IMR-90 (cell line): ENCODE measurements around the gene MEF2D. TPM values are rescaled to one million over a fixed set of nuclear protein-coding genes. Genes with fewer than 3 reads are reported as not detected.

Experiments
- ATAC-seq: fragments of 200-7000 bp; cut with Tn5 transposase; 2 replicates; pipeline ENCODE4 v1.9.1; 2020; ENCODE audit warnings: low read depth, mild to moderate bottlenecking, moderate library complexity
- BruUV-seq: library from RNA; stranded (reverse); fragments of 400-500 nt; replicated peaks from 2 replicates; lab custom pipeline; 2021; lab: Mats Ljungman, UMichigan
- CTCF ChIA-PET: fragments of 300-600 bp; formaldehyde crosslinking; extraction: SDS; loops from one replicate; lab custom pipeline; 2021; ENCODE audit warnings: antibody characterized with exemption; lab: Yijun Ruan, JAX
- POLR2A ChIA-PET: fragments of 300-600 bp; sonication (Branson Sonifier 250); formaldehyde crosslinking; loops from one replicate; lab custom pipeline; 2022; ENCODE audit warnings: antibody characterized with exemption; ENCODE audit not compliant: unreplicated experiment; lab: Charles Lee
- DNase-seq: peaks from one replicate; pipeline ENCODE4 v3.0.0; 2013
- H2AFZ ChIP-seq: replicated peaks from 2 replicates; pipeline ENCODE3; 2013; ENCODE audit warnings: low read length, mild to moderate bottlenecking; ENCODE audit not compliant: poor library complexity
- H2AK5ac ChIP-seq: 2 replicates; pipeline ENCODE4 v1.6.1; 2013; ENCODE audit warnings: low read depth, low read length, inconsistent platforms
- H2AK9ac ChIP-seq: replicated peaks from 2 replicates; pipeline ENCODE3; 2013; ENCODE audit warnings: mild to moderate bottlenecking, low read depth, low read length, moderate library complexity; ENCODE audit not compliant: poor library complexity
- H2BK120ac ChIP-seq: 2 replicates; pipeline ENCODE4 v1.6.1; 2013; ENCODE audit warnings: low read depth, low read length, inconsistent platforms
- H2BK15ac ChIP-seq: 3 replicates; pipeline ENCODE4 v1.6.1; 2013; ENCODE audit warnings: low read depth, low read length, inconsistent platforms
- H2BK20ac ChIP-seq: 2 replicates; pipeline ENCODE4 v1.6.1; 2013; ENCODE audit warnings: low read depth, mild to moderate bottlenecking, inconsistent platforms, low read length, moderate library complexity
- H2BK5ac ChIP-seq: 2 replicates; pipeline ENCODE4 v1.6.1; 2013; ENCODE audit warnings: mild to moderate bottlenecking, low read depth, low read length, inconsistent platforms; ENCODE audit not compliant: poor library complexity, severe bottlenecking
- H3K14ac ChIP-seq: replicated peaks from 2 replicates; pipeline ENCODE4 v1.6.1; 2013; ENCODE audit warnings: low read depth, low read length, inconsistent platforms
- H3K18ac ChIP-seq: 2 replicates; pipeline ENCODE4 v1.6.1; 2013; ENCODE audit warnings: low read depth, low read length, control low read depth
- H3K23ac ChIP-seq: 2 replicates; pipeline ENCODE4 v1.6.1; 2013; ENCODE audit warnings: low read depth, low read length, inconsistent platforms
- H3K27ac ChIP-seq: 2 replicates; pipeline ENCODE4 v1.5.1; 2013; ENCODE audit warnings: mild to moderate bottlenecking, control low read depth, low read length; ENCODE audit not compliant: insufficient read depth
- H3K27me3 ChIP-seq: 2 replicates; pipeline ENCODE4 v1.6.1; 2013; ENCODE audit warnings: low read length; ENCODE audit not compliant: control insufficient read depth, insufficient read depth
- H3K36me3 ChIP-seq: 2 replicates; pipeline ENCODE4 v1.6.1; 2013; ENCODE audit warnings: low read length, mixed read lengths; ENCODE audit not compliant: control insufficient read depth, insufficient read depth
- H3K4ac ChIP-seq: 2 replicates; pipeline ENCODE4 v1.6.1; 2013; ENCODE audit warnings: low read depth, low read length, inconsistent platforms
- H3K4me1 ChIP-seq: 2 replicates; pipeline ENCODE4 v1.6.1; 2013; ENCODE audit warnings: low read length, mixed read lengths; ENCODE audit not compliant: control insufficient read depth, insufficient read depth
- H3K4me2 ChIP-seq: 2 replicates; pipeline ENCODE4 v1.6.1; 2013; ENCODE audit warnings: low read depth, mild to moderate bottlenecking, control low read depth, low read length, moderate library complexity
- H3K4me3 ChIP-seq: 2 replicates; pipeline ENCODE4 v1.5.1; 2013; ENCODE audit warnings: low read depth, mild to moderate bottlenecking, control low read depth, low read length, moderate library complexity; ENCODE audit not compliant: insufficient read depth
- H3K56ac ChIP-seq: 2 replicates; pipeline ENCODE4 v1.6.1; 2013; ENCODE audit warnings: low read length, inconsistent platforms; ENCODE audit not compliant: insufficient read depth; ENCODE audit errors: extremely low read depth
- H3K79me1 ChIP-seq, 2 experiments: 2 replicates each; pipeline ENCODE4 v1.6.1; 2013; ENCODE audit warnings: low read length in 2 of 2, inconsistent platforms in 1 of 2, low read depth in 1 of 2
- H3K9ac ChIP-seq: 2 replicates; pipeline ENCODE4 v1.6.1; 2013; ENCODE audit warnings: low read depth, low read length, control low read depth
- H3K9me1 ChIP-seq: 2 replicates; pipeline ENCODE4 v1.6.1; 2013; ENCODE audit warnings: low read length, inconsistent platforms; ENCODE audit not compliant: insufficient read depth
- H3K9me3 ChIP-seq: 2 replicates; pipeline ENCODE4 v1.6.1; 2013; ENCODE audit warnings: low read length; ENCODE audit not compliant: control insufficient read depth, insufficient read depth
- H4K20me1 ChIP-seq: 2 replicates; pipeline ENCODE4 v1.6.1; 2013; ENCODE audit warnings: low read length, inconsistent platforms; ENCODE audit not compliant: insufficient read depth
- H4K5ac ChIP-seq: 2 replicates; pipeline ENCODE4 v1.6.1; 2013; ENCODE audit warnings: mild to moderate bottlenecking, low read depth, low read length, control low read depth
- H4K8ac ChIP-seq, 2 experiments: 2 replicates each; pipeline ENCODE4 v1.6.1; 2013; ENCODE audit warnings: low read depth in 2 of 2, low read length in 2 of 2, control low read depth in 1 of 2, inconsistent platforms in 1 of 2
- H4K91ac ChIP-seq: 2 replicates; pipeline ENCODE4 v1.6.1; 2013; ENCODE audit warnings: low read depth, low read length, inconsistent platforms; ENCODE audit not compliant: insufficient read depth
- MXI1 ChIP-seq: IDR thresholded peaks from 2 replicates; pipeline ENCODE4 v1.6.1; 2012; ENCODE audit warnings: low read depth, mild to moderate bottlenecking, low read length, moderate library complexity, borderline replicate concordance
- POLR2A ChIP-seq: IDR thresholded peaks from 2 replicates; pipeline ENCODE4 v1.6.1; 2012; ENCODE audit warnings: mild to moderate bottlenecking, low read depth, low read length
- RFX5 ChIP-seq: IDR thresholded peaks from 2 replicates; pipeline ENCODE4 v1.8.0; 2012; ENCODE audit warnings: low read depth, mild to moderate bottlenecking, low read length, moderate library complexity
- whole genome bisulfite sequencing, 2 experiments: methylation state at CpG; one replicate each; pipeline versions ENCODE4 v1.1.5 to v1.1.7; 2013; ENCODE audit warnings: missing lambda C conversion rate in 2 of 2; ENCODE audit not compliant: insufficient read length in 1 of 2; ENCODE audit errors: extremely low coverage in 2 of 2; 5-methylcytosine and 5-hydroxymethylcytosine counted together
- dilution Hi-C: fragments of 300-500 bp; cut with HindIII; formaldehyde crosslinking; loops from one replicate; pipeline ENCODE4 v1.14.3; 2018; ENCODE audit warnings: low sequenced_read_pairs; ENCODE audit not compliant: unreplicated experiment
- in situ Hi-C: fragments of 300-500 bp; cut with MboI; formaldehyde crosslinking; loops from 3 replicates; pipeline ENCODE4 v1.14.3; 2019; ENCODE audit warnings: low sequenced_read_pairs, inconsistent platforms, mixed read lengths
- intact Hi-C: fragments of 100-400 bp; cut with micrococcal nuclease; formaldehyde crosslinking; loops from 2 replicates; pipeline ENCODE4 v1.10.0; 2022
- polyA plus RNA-seq, 3 experiments: library from polyadenylated mRNA; depleted of rRNA; stranded (reverse); fragments of >200 nt; gene quantifications; 2 replicates each; pipeline ENCODE4 v1.2.3, GENCODE V29; 2012; ENCODE audit warnings: low replicate concordance in 1 of 3
- total RNA-seq: library from RNA; depleted of rRNA; stranded (reverse); fragments of >200 nt; gene quantifications from 2 replicates; pipeline ENCODE4 v1.2.3, GENCODE V29; 2012
- TF ChIP-seq, protein P1 (sequence below): fragments of 150-350 bp; IDR thresholded peaks from 2 replicates; pipeline ENCODE4 v1.6.1; 2017; ENCODE audit warnings: mild to moderate bottlenecking, antibody characterized with exemption, low read length, low read depth

MEF2D gene
- total and polyA plus RNA-seq, 2 of the 4 experiments (the other 2 are of a cell fraction), result 2.9 to 20.0 TPM

- Histone ChIP-seq H4K8ac (no peak overlapping the region), H4K20me1 (peaks cover 16% of the 10 kb centered on the region), H3K79me1 (peaks cover 14 to 34% of the 10 kb centered on the region in 2 experiments; a peak in 3 of 4 replicates), H2AK5ac (no peak overlapping the region), H3K4me3 (no peak overlapping the region), H3K56ac (no peak overlapping the region), H3K4me1 (peaks cover 12% of the 10 kb centered on the region), H2AK9ac (no peak overlapping the region), H3K9me1 (peaks cover 34% of the 10 kb centered on the region), H3K9me3 (no peaks in the 10 kb centered on the region), H3K4me2 (no peak overlapping the region), H2BK120ac (no peak overlapping the region), H3K27me3 (no peaks in the 10 kb centered on the region), H4K5ac (no peak overlapping the region), H3K18ac (no peak overlapping the region), H3K27ac (no peak overlapping the region), H2BK15ac (no peak overlapping the region), H3K14ac (no peak overlapping the region), H3K23ac (no peak overlapping the region), H3K36me3 (peaks cover 24% of the 10 kb centered on the region), H3K9ac (no peak overlapping the region), H4K91ac (no peak overlapping the region), H2BK20ac (no peak overlapping the region), H2BK5ac (no peak overlapping the region), H3K4ac (no peak overlapping the region), H2AFZ (no peak overlapping the region)
- ChIA-PET POLR2A (no interaction called here), CTCF (no interaction called here)
- no TSS peak for BruUV-seq
- in situ Hi-C loops (no loop called here), intact Hi-C loops (no loop called here), dilution Hi-C loops (no loop called here)
- DNase-seq (no peak), ATAC-seq (no peak)
- TF ChIP-seq POLR2A (peak; percentile 64; the same call in 1 of the 2 replicates), RFX5 (no peak), MXI1 (no peak)
- TF ChIP-seq, protein P1, sequence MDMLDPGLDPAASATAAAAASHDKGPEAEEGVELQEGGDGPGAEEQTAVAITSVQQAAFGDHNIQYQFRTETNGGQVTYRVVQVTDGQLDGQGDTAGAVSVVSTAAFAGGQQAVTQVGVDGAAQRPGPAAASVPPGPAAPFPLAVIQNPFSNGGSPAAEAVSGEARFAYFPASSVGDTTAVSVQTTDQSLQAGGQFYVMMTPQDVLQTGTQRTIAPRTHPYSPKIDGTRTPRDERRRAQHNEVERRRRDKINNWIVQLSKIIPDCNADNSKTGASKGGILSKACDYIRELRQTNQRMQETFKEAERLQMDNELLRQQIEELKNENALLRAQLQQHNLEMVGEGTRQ, result 0 out of 2 replicates have a peak, but pooled peaks have one; percentile 15
- WGBS, 2 experiments, result no CpG with 5 or more reads among the region's 17 CpGs
These were observed 38.6 kb downstream of the MEF2D start for GRCh38 chr1:156461781-156462647.
